SHP77 (cell line): Measurements from ENCODE around the gene GADL1.

Source experiments
- DNase-seq, 2 experiments: peaks; one replicate each; lab custom pipeline; 2025; lab: John Stamatoyannopoulos, UW

The GADL1 gene

GRCh38 chr3:30878862-30879261 lies 15.6 kb downstream of the GADL1 start:
- DNase-seq: no peak

- no peak for DNase-seq
These were observed 19.0 kb downstream of the GADL1 start for GRCh38 chr3:30875505-30875904.

- no peak for DNase-seq
These were observed 20.8 kb downstream of the GADL1 start for GRCh38 chr3:30873671-30874070.

- DNase-seq: no peak
These were observed 21.6 kb downstream of the GADL1 start for GRCh38 chr3:30872879-30873278.

GRCh38 chr3:30871720-30872119 lies 22.7 kb downstream of the GADL1 start:
- DNase-seq: no peak

GRCh38 chr3:30864836-30865235 lies 29.6 kb downstream of the GADL1 start:
- DNase-seq: no peak

GRCh38 chr3:30864132-30864531 lies 30.3 kb downstream of the GADL1 start:
- DNase-seq: no peak

- DNase-seq: no peak
These were observed 32.5 kb downstream of the GADL1 start for GRCh38 chr3:30862004-30862403.

GRCh38 chr3:30858894-30859389 lies 35.5 kb downstream of the GADL1 start:
- DNase-seq: no peak

- DNase-seq: no peak
These were observed 38.8 kb downstream of the GADL1 start for GRCh38 chr3:30855400-30856292.

GRCh38 chr3:30852833-30853232 lies 41.6 kb downstream of the GADL1 start:
- no peak for DNase-seq

- DNase-seq: no peak
These were observed 46.2 kb downstream of the GADL1 start for GRCh38 chr3:30848087-30848779.

GRCh38 chr3:30847592-30847991 lies 46.9 kb downstream of the GADL1 start:
- no peak for DNase-seq

- no peak for DNase-seq
These were observed 48.9 kb downstream of the GADL1 start for GRCh38 chr3:30845606-30846005.

- no peak for DNase-seq
These were observed 50.6 kb downstream of the GADL1 start for GRCh38 chr3:30843877-30844276.

GRCh38 chr3:30836141-30836540 lies 58.3 kb downstream of the GADL1 start:
- DNase-seq: no peak

GRCh38 chr3:30835667-30836066 lies 58.8 kb downstream of the GADL1 start:
- no peak for DNase-seq

- no peak for DNase-seq
These were observed 61.4 kb downstream of the GADL1 start for GRCh38 chr3:30832961-30833575.

- DNase-seq: no peak
These were observed 67.4 kb downstream of the GADL1 start for GRCh38 chr3:30827080-30827479.

GRCh38 chr3:30826531-30826942 lies 67.9 kb downstream of the GADL1 start:
- no peak for DNase-seq

GRCh38 chr3:30819067-30819798 lies 75.2 kb downstream of the GADL1 start:
- DNase-seq: no peak

GRCh38 chr3:30813734-30814133 lies 80.7 kb downstream of the GADL1 start:
- no peak for DNase-seq
